Measurements from ENCODE around the gene GGACT. TPM values are rescaled to one million over a fixed set of nuclear protein-coding genes. Genes with fewer than 3 reads are reported as not detected.

The GGACT gene
- polyA plus RNA-seq, 3 donors: 1.7 to 8.3 (median 6.5) TPM

GRCh38 chr13:100565286-100565685, 23.3 kb downstream of the GGACT start:
- no peaks in the 10 kb centered on the region for H4K20me1 ChIP-seq (ENCODE audit: insufficient read depth, low read length)
- no peak overlapping the region for H2AFZ ChIP-seq (ENCODE audit: insufficient read depth, low read depth, low read length, poor library complexity, severe bottlenecking)
- intact Hi-C loops (cut with micrococcal nuclease): no loop called here
- TF ChIP-seq, protein P1, sequence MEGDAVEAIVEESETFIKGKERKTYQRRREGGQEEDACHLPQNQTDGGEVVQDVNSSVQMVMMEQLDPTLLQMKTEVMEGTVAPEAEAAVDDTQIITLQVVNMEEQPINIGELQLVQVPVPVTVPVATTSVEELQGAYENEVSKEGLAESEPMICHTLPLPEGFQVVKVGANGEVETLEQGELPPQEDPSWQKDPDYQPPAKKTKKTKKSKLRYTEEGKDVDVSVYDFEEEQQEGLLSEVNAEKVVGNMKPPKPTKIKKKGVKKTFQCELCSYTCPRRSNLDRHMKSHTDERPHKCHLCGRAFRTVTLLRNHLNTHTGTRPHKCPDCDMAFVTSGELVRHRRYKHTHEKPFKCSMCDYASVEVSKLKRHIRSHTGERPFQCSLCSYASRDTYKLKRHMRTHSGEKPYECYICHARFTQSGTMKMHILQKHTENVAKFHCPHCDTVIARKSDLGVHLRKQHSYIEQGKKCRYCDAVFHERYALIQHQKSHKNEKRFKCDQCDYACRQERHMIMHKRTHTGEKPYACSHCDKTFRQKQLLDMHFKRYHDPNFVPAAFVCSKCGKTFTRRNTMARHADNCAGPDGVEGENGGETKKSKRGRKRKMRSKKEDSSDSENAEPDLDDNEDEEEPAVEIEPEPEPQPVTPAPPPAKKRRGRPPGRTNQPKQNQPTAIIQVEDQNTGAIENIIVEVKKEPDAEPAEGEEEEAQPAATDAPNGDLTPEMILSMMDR (IDR thresholded peaks at IDR 0.05): no peak
- Mint-ChIP-seq H3K36me3 (peaks cover 0 to 3% of the 10 kb centered on the region in 2 donors), H3K9me3 (peaks cover 9 to 14% (median 10%) of the 10 kb centered on the region in 7 donors), H3K27me3 (ENCODE audit: low read depth in 3 of 3) (no peaks in the 10 kb centered on the region), H3K27ac (no peak overlapping the region), H3K4me3 (no peak overlapping the region), H3K4me1 (no peaks in the 10 kb centered on the region)
- no peak overlapping the region for H3K27ac ChIP-seq (ENCODE audit: low read depth in 1 of 2, low read length in 2 of 2)
- H3K36me3 ChIP-seq (replicated peaks in 1 of 2; ENCODE audit: control insufficient read depth in 1 of 2, insufficient read depth in 2 of 2, low read length in 2 of 2): no peaks in the 10 kb centered on the region
- no peaks in the 10 kb centered on the region for H3K27me3 ChIP-seq (ENCODE audit: control insufficient read depth in 2 of 2, insufficient read depth in 2 of 2, low read length in 2 of 2)
- H3K9ac ChIP-seq (ENCODE audit: insufficient read depth, low read length, poor library complexity, severe bottlenecking): no peak overlapping the region
- 63% methylated on average over 6 of the region's 8 CpGs for WGBS (ENCODE audit: insufficient coverage)
- no peaks in the 10 kb centered on the region for H3K79me2 ChIP-seq (ENCODE audit: insufficient read depth, low read length)
- H3K4me1 ChIP-seq (ENCODE audit: control insufficient read depth in 1 of 2, insufficient read depth in 2 of 2, low read length in 2 of 2): no peaks in the 10 kb centered on the region
- peaks cover 0 to 12% of the 10 kb centered on the region in 2 donors for H3K9me3 ChIP-seq (replicated peaks in 1 of 2; ENCODE audit: control insufficient read depth in 1 of 2, insufficient read depth in 1 of 2, low read length in 2 of 2)
- H3K4me2 ChIP-seq (replicated peaks; ENCODE audit: extremely low read depth, low read length, poor library complexity, severe bottlenecking): no peak overlapping the region
- DNase-seq: no peak
- no peak overlapping the region for H3K4me3 ChIP-seq (replicated peaks in 1 of 3; ENCODE audit: low read depth in 2 of 3, low read length in 3 of 3)

- Mint-ChIP-seq H3K27me3 (ENCODE audit: low read depth in 3 of 3) (no peaks in the 10 kb centered on the region), H3K27ac (no peak overlapping the region), H3K4me3 (no peak overlapping the region), H3K4me1 (no peaks in the 10 kb centered on the region), H3K36me3 (peaks cover 0 to 3% of the 10 kb centered on the region in 2 donors), H3K9me3 (peaks cover 9 to 14% (median 10%) of the 10 kb centered on the region in 7 donors)
- Histone ChIP-seq H3K4me3 (replicated peaks in 1 of 3; ENCODE audit: low read depth in 2 of 3, low read length in 3 of 3) (no peak overlapping the region), H3K4me1 (ENCODE audit: control insufficient read depth in 1 of 2, insufficient read depth in 2 of 2, low read length in 2 of 2) (no peaks in the 10 kb centered on the region), H2AFZ (ENCODE audit: insufficient read depth, low read depth, low read length, poor library complexity, severe bottlenecking) (no peak overlapping the region), H3K9me3 (replicated peaks in 1 of 2; ENCODE audit: control insufficient read depth in 1 of 2, insufficient read depth in 1 of 2, low read length in 2 of 2) (peaks cover 0 to 12% of the 10 kb centered on the region in 2 donors), H3K27ac (ENCODE audit: low read depth in 1 of 2, low read length in 2 of 2) (no peak overlapping the region), H4K20me1 (ENCODE audit: insufficient read depth, low read length) (no peaks in the 10 kb centered on the region), H3K27me3 (ENCODE audit: control insufficient read depth in 2 of 2, insufficient read depth in 2 of 2, low read length in 2 of 2) (no peaks in the 10 kb centered on the region), H3K4me2 (replicated peaks; ENCODE audit: extremely low read depth, low read length, poor library complexity, severe bottlenecking) (no peak overlapping the region), H3K36me3 (replicated peaks in 1 of 2; ENCODE audit: control insufficient read depth in 1 of 2, insufficient read depth in 2 of 2, low read length in 2 of 2) (no peaks in the 10 kb centered on the region), H3K79me2 (ENCODE audit: insufficient read depth, low read length) (no peaks in the 10 kb centered on the region), H3K9ac (ENCODE audit: insufficient read depth, low read length, poor library complexity, severe bottlenecking) (no peak overlapping the region)
- TF ChIP-seq, protein P1 (IDR thresholded peaks at IDR 0.05): no peak
- no peak for DNase-seq
- WGBS (ENCODE audit: insufficient coverage): no CpG with 5 or more reads among the region's 13 CpGs
- intact Hi-C loops (cut with micrococcal nuclease): no loop called here
Measured at GRCh38 chr13:100564444-100565223, 24.0 kb downstream of the GGACT start.

All from CD14-positive monocyte (primary cell).